GF-D8 (cell line): ENCODE results near the gene GRM4.

Experiments used
- DNase-seq: peaks from one replicate; lab custom pipeline; 2025; lab: John Stamatoyannopoulos, UW

The GRM4 gene

DNA sequence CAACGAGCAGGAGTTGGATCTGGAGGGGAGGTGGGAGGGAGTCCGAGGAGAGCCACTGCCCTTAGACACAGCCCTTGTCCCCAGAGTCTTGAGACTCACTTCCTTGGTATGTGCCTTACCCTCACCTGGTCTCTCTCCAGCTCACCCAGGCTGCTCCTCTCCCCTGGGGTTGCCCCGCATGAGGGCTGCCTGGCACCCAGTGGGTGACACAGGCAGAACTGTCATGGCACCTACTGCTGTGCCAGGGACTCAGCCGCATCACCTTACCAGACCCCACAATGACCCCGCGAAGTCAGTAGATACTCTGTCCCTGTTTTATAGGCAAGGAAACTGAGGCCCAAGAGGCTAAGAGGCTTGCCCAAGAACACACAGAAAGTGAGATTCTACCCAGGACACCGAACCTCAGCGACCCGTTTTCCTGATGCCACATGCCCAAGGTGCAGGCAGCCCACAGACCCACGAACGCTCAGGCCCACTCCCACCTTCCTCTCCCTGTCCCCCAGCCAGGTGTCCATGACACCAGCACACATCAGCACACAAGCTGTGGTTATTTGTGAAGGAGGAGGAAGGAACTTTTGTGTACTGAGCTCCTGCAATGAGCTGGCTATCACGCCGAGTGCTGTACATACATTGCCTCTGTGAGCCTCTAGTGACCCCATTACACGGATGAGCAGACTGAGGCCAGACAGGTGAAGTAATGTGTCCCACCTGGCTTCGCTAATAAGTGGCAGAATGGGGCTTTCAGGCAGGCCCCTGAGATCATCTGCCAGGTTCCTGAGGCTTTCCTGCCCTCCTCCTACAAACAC is 168.1 kb downstream of the GRM4 start:
- DNase-seq: no peak

DNA sequence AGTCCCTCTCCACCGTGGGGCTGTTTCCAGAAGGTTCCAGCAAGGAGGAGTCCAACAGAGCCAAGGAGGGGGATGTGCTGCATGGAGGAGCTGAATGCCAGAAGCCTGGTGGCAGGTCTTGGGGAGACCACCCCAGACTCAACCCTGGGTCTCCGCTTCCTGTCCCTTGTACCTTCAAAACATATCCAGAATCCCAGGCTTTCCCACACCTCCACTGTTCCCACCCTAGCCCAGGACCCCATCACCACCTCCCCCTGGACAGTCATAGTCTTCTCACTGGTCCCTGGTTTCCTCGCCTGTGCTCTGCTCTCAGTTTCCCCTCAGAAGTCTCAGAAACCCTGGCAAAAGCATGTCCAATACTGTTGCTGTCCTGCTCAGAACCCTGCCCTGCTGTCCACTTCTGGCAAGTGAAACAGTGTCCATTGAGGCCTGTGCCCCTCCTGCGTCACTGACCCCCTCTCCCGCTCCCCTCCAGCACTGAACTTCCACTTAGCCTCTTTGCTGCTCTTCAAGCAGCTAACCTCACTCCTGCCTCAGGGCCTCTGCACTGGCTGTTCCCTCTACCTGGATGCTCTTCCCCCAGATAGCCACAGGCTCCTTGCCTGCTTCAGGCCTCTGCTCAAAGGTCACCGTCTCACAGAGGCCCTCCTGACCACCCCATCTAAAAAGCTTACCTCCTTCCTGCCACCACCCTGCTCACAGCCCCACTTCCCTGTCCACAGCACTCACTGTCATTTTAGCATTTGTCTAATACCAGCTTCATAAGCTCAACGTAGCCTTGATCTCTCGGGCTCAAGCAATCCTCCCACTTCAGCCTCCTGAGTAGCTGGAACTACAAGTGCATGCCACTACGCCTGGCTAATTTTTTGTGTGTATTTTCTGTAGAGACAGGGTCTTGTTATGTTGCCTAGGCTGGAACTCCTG is 169.2 kb downstream of the GRM4 start:
- DNase-seq: no peak

DNA sequence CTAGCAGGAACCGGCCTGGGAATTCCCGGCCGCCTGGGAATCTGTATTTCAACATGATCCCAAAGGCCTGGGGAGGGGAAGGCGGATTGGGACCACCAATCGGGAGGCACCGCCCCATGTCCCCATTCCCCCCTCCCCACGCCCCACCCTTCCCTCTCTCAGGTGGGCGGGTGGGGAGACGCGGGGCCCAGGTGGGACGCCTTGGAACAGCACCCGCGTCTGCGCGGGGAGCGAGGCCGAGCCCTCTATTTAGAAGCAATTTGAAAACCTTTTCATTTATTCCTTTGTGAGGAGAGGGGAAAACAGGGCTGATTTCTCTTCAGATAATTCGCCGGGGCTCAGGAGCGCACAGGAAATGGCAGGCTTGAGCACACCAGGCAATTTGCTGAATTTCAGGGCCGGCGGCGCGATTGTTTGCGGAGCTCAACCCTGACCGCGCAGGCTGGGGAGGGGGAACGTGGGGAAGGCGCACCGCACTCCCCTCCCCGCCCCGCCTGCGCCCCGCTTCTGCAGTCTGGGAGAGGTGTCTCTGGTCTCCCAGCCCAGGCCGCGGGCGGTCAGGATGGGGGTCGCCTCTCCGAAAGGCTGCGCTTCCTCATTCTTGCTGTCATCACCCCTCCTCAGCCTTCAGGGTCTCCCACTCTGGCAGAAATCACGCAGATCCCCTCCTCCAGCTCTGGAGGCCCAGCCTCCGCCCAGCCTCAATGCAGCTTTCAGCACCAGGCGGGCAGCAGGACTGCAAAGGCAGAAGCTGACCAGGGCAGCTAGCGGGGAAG is 170.0 kb downstream of the GRM4 start:
- no peak for DNase-seq

DNA sequence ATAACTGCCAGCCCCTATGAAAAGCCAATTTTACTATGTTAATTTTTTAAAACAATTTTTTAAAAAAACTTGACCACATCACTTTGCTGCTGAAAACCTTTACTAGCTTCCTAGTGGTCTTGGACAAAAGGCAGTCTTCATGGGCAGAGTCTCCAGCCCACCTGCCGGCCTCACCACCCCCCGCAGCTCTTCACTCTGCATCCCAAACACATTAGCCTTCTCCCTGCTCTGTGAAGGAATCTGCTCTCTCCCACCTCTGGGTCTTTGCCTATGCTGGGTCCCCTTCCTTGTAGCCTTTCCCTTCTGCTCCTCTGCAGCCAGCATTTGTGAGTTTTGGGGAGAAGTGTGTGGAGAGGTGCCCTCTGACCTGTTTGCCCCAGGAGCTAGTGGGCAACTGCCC is 171.4 kb downstream of the GRM4 start:
- no peak for DNase-seq

DNA sequence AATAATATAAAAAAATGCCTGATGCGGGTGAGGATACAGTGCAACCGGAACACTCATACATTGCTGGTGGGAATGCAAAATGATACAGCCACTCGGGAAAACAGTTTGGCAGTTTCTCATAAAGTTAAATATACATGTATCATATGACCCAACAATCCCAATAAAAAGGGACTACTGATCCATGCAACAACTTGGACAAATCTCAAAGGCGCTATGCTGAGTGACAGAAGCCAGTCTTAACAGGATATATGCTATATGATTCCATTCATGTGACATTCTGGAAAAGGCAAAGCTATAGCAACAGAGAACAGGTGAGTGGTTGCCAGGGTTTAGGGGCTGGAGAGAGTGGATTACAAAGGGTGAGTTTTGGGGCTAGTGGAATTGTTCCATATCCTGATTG is 171.9 kb downstream of the GRM4 start:
- no peak for DNase-seq

DNA sequence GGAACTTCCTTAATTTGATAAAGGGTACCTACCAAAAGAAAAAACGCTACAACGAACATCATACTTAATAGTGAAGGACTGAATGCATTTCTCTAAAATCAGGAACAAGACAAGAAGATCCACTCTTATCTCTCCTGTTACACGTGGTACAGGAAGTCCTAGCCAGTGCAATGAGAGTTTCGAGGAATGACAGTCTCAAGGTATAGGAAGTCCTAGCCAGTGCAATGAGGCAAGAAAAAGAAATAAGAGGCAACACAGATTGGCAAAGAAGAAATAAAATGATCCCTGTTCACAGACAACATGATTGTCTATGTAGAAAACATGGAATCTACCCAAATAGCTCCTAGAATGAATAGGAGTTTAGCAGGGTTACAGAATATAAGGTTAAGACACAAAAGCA is 174.3 kb downstream of the GRM4 start:
- no peak for DNase-seq
